Activated CD8-positive, alpha-beta memory T cell treated with anti-CD3 and anti-CD28 coated beads, Interleukin-2, amount 10 ng/mL, durations not matched to agents 7 days and 5 days (primary cell): ENCODE data around the gene ZBTB42. TPM values are rescaled to one million over a fixed set of nuclear protein-coding genes. Genes with fewer than 3 reads are reported as not detected.
"Not testable (repeated sequence)": the region's sequence is repeated elsewhere in the genome, so short reads cannot be mapped to it uniquely, and the experiment has no call there.

Experiments used
- ATAC-seq: fragments of 150-1000 bp; cut with Tn5 transposase; one replicate; pipeline ENCODE4 v1.10.0; 2021; ENCODE audit warnings: moderate library complexity
- CTCF ChIA-PET: fragments of 350-600 bp; sonication (Branson Sonifier 250); formaldehyde crosslinking; loops from one replicate; lab custom pipeline; 2021; ENCODE audit warnings: antibody characterized with exemption; lab: Charles Lee
- DNase-seq: peaks from one replicate; pipeline ENCODE4 v3.0.0-alpha.2; 2020
- H3K27ac Mint-ChIP-seq: one replicate; pipeline ENCODE4 v1.8.0; 2021; ENCODE audit warnings: mild to moderate bottlenecking, mixed read lengths
- H3K27me3 Mint-ChIP-seq: one replicate; pipeline ENCODE4 v1.8.0; 2021; ENCODE audit warnings: mixed read lengths
- H3K36me3 Mint-ChIP-seq: one replicate; pipeline ENCODE4 v1.8.0; 2021; ENCODE audit warnings: mild to moderate bottlenecking, mixed read lengths
- H3K4me1 Mint-ChIP-seq: one replicate; pipeline ENCODE4 v1.8.0; 2021; ENCODE audit warnings: mixed read lengths
- H3K4me3 Mint-ChIP-seq: one replicate; pipeline ENCODE4 v1.8.0; 2021; ENCODE audit warnings: mild to moderate bottlenecking, moderate library complexity, mixed read lengths
- H3K9me3 Mint-ChIP-seq: one replicate; pipeline ENCODE4 v1.8.0; 2022; ENCODE audit warnings: low read depth, mixed read lengths
- total RNA-seq, 2 experiments: library from RNA; stranded (reverse); gene quantifications; one replicate each; pipeline ENCODE4 v1.2.3, GENCODE V29; 2021

ZBTB42 gene
- total RNA-seq, 2 experiments from 2014 or later: 4.9 to 5.5 TPM

DNA sequence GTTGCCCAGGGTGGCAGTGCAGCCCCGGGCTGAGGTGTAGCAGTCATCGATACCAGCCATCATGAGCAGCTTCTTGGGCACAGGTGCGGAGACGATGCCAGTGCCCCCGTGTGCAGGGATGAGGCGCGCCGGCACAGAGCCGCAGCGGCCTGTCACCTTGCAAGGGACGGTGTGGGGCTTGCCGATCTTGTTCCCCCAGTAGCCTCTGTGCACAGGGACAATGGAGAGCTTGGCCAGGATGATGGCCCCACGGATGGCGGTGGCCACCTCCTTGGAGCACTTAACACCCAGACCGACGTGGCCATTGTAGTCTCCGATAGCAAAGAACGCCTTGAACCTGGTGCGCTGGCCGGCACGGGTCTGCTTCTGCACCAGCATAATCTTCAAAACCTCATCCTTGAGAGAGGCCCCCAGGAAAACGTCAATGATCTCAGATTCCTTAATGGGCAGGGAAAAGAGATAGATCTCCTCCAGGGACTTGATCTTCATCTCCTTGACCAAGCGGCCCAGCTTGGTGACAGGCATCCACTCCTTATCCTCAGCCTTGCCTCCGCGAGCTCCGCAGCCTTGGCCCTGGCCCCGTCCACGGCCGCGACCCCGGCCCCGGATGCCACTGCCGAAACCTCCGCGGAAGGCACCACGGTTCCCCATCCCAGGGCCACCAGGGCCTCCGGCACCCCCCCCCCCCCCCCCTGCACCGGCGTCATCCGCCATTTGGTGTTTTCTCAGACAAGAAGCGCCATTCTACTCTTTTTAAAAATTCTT, 35.5 kb downstream of the ZBTB42 start:
- not testable (repeated sequence) for H3K36me3 Mint-ChIP-seq, DNase-seq, H3K4me3 Mint-ChIP-seq, H3K27ac Mint-ChIP-seq, ATAC-seq, H3K9me3 Mint-ChIP-seq, H3K4me1 Mint-ChIP-seq
- H3K27me3 Mint-ChIP-seq: peaks cover 27% of the 10 kb centered on the region
- CTCF ChIA-PET: interaction anchor here (0.7 kb wide), 1 partner anchor 1199 kb away, joined by 3 read pairs; no protein-coding TSS in a partner anchor

DNA sequence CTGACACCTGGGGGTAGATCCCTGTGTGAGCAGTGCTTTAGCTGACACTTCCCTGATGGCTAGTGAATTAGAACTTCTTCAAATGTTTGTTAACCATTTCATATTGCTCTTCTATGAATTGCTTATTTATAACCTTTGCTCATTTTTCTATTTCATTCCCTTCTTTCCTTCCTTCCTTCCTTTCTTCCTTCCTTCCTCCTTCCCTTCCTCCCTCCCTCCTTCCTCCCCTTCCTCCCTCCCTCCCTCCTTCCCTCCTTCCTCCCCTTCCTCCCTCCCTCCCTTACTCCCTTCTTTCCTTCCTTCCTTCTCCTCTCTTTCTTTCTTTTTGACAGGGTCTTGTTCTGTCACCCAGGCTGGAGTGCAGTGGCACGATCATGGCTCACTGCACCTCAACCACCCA, 40.8 kb downstream of the ZBTB42 start:
- ATAC-seq: no peak
- CTCF ChIA-PET: interaction anchor here (0.8 to 1.0 kb wide), 2 partner anchors 14 to 73 kb away, joined by 3 read pairs; no protein-coding TSS in a partner anchor
- H3K36me3 Mint-ChIP-seq: no peaks in the 10 kb centered on the region
- H3K27me3 Mint-ChIP-seq: peaks cover 75% of the 10 kb centered on the region
- H3K4me1 Mint-ChIP-seq: no peaks in the 10 kb centered on the region
- H3K27ac Mint-ChIP-seq: no peak overlapping the region
- no peaks in the 10 kb centered on the region for H3K9me3 Mint-ChIP-seq
- H3K4me3 Mint-ChIP-seq: no peak overlapping the region
- no peak for DNase-seq

DNA sequence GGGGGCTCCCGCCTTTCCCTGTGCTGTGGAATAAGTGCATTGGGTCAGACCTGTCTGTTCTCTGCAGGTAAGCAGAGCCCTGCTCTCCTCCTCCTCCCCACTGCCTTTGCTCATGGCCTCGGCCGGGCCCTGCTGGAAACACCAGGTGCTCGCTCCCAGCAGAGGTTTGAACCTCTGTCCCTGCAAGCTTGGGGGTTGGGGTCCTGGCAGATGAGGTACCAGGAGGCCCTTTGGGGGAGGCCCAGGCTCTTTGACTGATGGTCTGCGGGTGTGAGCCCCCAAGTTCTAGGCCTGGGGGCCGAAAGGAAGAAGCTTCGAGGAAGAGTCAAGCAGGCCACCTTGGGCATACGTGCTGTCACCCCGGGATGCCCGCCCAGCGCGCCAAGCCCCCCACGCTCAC, 42.1 kb downstream of the ZBTB42 start:
- Mint-ChIP-seq H3K4me3 (no peak overlapping the region), H3K36me3 (no peaks in the 10 kb centered on the region), H3K4me1 (no peaks in the 10 kb centered on the region), H3K27ac (no peak overlapping the region), H3K27me3 (peaks cover 74% of the 10 kb centered on the region), H3K9me3 (no peaks in the 10 kb centered on the region)
- DNase-seq (no peak), ATAC-seq (no peak)
- CTCF ChIA-PET: no interaction called here

DNA sequence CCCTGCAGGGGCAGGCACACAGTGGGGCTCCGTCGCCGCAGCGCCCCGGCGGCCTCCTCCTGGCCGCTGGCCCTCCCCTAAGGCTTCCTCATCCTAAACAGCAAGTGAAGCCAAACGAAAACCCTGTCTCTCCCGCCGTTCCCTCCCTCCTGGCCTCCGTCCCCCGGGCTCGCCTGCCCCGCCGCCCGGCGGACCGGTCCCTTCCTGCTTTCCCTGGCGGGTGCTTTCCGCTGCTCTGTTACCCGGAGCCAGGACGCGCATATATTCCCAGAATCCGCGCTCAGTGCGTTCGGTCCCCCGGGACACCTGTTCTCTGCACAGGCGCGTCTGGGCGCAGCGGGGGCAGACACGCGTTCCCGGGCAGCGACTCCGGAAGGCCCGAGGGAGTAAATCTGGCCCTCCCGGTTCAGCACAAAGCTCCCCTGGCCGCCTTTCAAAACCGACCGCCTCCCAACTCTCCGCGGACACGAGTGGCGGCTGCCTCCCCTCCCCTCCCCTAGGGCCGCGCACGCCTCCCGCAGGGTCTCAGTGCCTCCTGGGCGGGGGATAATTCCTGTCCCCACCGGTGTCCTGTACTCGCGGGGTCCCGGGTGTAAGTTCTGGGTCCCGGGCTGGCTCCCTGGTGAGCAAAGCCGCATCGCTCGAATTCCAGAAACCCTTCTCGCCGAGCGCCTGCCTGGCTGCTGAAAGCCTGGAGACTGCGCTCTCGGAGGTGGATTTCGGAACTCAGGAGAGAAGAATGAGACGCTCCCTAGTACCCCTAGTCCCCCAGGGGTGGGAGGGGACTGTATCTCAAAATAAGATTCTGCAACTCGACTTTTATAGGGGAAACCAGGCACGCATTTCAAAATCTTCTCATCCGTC, 42.8 kb downstream of the ZBTB42 start:
- Mint-ChIP-seq H3K27me3 (peaks cover 67% of the 10 kb centered on the region), H3K27ac (no peak overlapping the region), H3K4me3 (no peak overlapping the region), H3K9me3 (no peaks in the 10 kb centered on the region), H3K4me1 (no peaks in the 10 kb centered on the region), H3K36me3 (no peaks in the 10 kb centered on the region)
- CTCF ChIA-PET: interaction anchor here (0.6 kb wide), 1 partner anchor 749 kb away, joined by 3 read pairs; no protein-coding TSS in a partner anchor
- no peak for DNase-seq
- ATAC-seq: no peak

DNA sequence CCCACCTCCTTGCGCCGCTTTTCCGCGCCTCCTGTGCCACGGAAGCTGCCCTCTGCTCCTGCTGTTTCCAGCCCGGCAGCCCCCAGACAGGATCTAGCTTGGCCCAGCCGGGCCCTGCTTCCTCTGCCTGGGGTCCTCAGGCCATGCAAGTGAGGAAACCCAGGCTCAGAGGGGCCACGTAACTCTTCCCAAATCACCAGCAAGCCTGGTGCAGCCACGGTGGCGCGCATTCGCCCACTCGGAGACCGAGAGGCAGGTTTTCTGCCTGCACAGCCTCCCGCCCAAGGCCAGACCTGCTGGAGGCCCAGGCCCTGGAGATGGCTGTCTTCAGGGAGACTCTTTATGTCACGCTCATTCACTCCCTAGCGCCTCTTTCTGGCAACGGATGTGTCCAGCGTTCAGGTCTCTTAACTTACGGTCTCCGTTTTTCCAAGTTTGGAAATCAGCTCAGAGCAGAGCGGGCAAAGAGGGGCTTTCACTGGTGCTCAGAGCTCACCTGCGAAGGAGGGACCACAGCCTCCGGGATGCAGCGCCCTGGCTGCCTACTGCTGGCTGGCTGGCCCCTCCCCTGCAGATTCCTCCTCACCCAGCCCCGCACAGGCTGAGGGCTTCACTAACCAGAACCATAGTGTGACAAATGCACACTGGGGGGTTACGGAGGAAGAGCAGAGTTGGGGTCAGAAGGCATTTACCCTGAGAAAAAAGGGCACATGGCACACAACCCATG, 43.6 kb downstream of the ZBTB42 start:
- Mint-ChIP-seq H3K9me3 (no peaks in the 10 kb centered on the region), H3K4me1 (no peaks in the 10 kb centered on the region), H3K36me3 (no peaks in the 10 kb centered on the region), H3K27ac (no peak overlapping the region), H3K4me3 (no peak overlapping the region), H3K27me3 (peaks cover 61% of the 10 kb centered on the region)
- ATAC-seq (no peak), DNase-seq (no peak)
- CTCF ChIA-PET: interaction anchor here (0.6 kb wide), 1 partner anchor 750 kb away, joined by 3 read pairs; no protein-coding TSS in a partner anchor

DNA sequence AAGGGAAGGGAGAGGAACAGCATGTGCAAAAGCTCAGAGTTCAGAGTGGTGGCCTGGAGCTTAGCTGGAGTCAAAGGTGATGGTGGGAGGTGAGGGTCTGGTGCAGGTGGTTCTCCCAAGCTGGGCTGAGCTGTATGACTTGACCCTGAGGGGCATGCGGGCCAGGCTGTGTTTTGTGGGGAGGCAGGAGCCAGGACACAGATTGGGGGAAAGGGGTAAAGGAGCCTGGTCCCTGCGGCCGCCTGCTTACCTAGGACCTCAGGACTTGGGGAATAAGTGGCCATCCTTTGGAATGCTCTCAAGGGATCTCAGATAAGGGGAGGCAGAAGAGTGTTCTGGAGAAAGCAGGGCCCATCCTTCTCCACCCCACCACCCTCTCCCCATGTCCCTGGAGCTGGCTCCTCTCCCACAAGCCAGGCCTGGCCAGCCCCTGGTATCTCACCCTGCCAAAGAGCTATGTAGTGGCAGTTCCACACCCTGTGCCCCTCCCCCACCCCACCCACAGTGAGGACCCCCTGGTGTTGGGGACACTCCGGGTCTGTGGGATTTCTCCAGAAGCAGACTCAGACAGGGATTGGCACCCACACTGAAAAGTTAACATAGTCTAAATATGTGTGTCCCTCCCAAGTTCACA, 44.2 kb downstream of the ZBTB42 start:
- Mint-ChIP-seq H3K9me3 (no peaks in the 10 kb centered on the region), H3K4me3 (no peak overlapping the region), H3K27ac (no peak overlapping the region), H3K27me3 (peaks cover 61% of the 10 kb centered on the region), H3K4me1 (no peaks in the 10 kb centered on the region), H3K36me3 (no peaks in the 10 kb centered on the region)
- no peak for ATAC-seq
- CTCF ChIA-PET: interaction anchor here (1.3 kb wide), 1 partner anchor 205 kb away, joined by 3 read pairs; no protein-coding TSS in a partner anchor
- DNase-seq: no peak

DNA sequence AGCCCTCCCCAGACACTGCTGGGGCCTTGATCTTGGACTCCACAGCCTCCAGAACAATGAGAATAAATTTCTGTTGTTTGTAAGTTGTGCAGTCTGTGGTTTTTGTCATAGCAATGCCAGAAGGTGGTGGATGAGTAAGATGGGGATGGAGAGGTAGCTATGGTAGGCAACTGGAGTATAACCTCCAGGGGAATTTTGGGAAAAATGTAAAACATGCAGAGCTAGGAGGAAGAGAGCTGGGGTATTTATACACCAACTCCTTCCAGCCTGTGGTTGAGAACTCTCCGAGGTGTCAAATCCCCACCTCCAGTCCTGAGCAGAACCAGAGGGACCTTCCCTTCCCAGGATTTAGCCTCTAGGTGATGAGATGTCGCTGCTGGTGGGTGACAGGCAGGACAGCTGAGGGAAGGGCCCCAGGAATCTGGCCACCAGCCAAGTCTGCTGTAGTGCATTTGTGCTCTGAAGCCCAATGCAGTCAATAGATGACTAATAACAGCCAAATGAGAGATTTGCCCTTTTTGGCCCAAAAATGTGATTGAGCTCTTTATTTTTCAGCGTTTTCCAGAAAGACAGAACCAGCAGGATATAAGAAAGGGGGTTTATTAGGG, 45.0 kb downstream of the ZBTB42 start:
- Mint-ChIP-seq H3K9me3 (no peaks in the 10 kb centered on the region), H3K27me3 (peaks cover 56% of the 10 kb centered on the region), H3K36me3 (no peaks in the 10 kb centered on the region), H3K27ac (no peak overlapping the region), H3K4me1 (no peaks in the 10 kb centered on the region), H3K4me3 (no peak overlapping the region)
- DNase-seq (no peak), ATAC-seq (no peak)
- CTCF ChIA-PET: interaction anchor here (0.8 to 1.3 kb wide), 2 partner anchors 77 to 206 kb away, joined by 3 read pairs; no protein-coding TSS in a partner anchor

DNA sequence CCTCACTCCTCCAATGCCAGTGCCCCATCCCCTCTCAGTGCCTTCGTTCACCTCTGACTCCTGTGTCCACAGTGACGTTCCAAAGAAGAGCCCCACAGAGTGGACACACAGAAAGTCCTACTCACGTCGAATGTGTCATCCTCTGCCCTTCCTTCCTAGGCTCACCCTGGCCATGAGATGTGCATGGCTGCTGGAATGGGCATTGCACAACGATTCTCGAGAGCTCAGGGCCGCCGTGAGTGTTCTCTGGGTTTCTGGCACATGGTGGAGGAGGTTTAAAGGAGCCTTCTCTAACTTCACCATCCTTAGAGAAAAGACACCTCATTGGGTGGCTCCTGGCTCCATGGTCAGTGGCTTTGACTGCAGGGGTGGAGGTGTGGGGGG, 51.4 kb downstream of the ZBTB42 start:
- no peak for ATAC-seq
- Mint-ChIP-seq H3K9me3 (no peaks in the 10 kb centered on the region), H3K36me3 (no peaks in the 10 kb centered on the region), H3K4me3 (no peak overlapping the region), H3K4me1 (no peaks in the 10 kb centered on the region), H3K27me3 (peaks cover 5% of the 10 kb centered on the region), H3K27ac (no peak overlapping the region)
- DNase-seq: no peak
- CTCF ChIA-PET: no interaction called here

Other genes with a start within 250 kb of the ZBTB42 start
- not detected for gene C14orf180, start 221.3 kb upstream of the ZBTB42 start, total RNA-seq
- not detected for gene TMEM179, start 196.3 kb upstream of the ZBTB42 start, total RNA-seq
- 10 to 100 TPM; 59.9 to 63.6 TPM for gene INF2, start 111.5 kb upstream of the ZBTB42 start, total RNA-seq
- gene ADSS1, start 76.9 kb upstream of the ZBTB42 start, total RNA-seq: 1 to 10 TPM; 2.5 to 3.5 TPM
- gene SIVA1, start 48.0 kb upstream of the ZBTB42 start, total RNA-seq: 100 to 1,000 TPM; 127 to 140 TPM
- 100 to 1,000 TPM; 178 to 202 TPM for gene AKT1, start 5.4 kb upstream of the ZBTB42 start, total RNA-seq
- gene CEP170B, start 64.2 kb downstream of the ZBTB42 start, total RNA-seq: 1 to 10 TPM; 4.6 to 8.5 TPM
- not detected for gene PLD4, start 123.8 kb downstream of the ZBTB42 start, total RNA-seq
- gene AHNAK2, start 177.3 kb downstream of the ZBTB42 start, total RNA-seq: not detected
- gene CLBA1, start 184.7 kb downstream of the ZBTB42 start, total RNA-seq: under 1 TPM; 0.56 to 0.67 TPM
- gene CDCA4, start 220.0 kb downstream of the ZBTB42 start, total RNA-seq: 10 to 100 TPM; 70.8 to 77.8 TPM